HG03520 (cell line): Measurements from ENCODE around the gene ADGRG1.

Experiments used
- ATAC-seq: cut with Tn5 transposase; IDR thresholded peaks from one replicate; pipeline ENCODE4 v1.9.1; 2021; ENCODE audit warnings: mild to moderate bottlenecking, moderate library complexity; ENCODE audit not compliant: unreplicated experiment

Gene ADGRG1

GRCh38 chr16:57619606-57620334 lies 8.7 kb upstream of the ADGRG1 start:
- no peak for ATAC-seq

GRCh38 chr16:57620335-57621231 lies 7.8 kb upstream of the ADGRG1 start:
- ATAC-seq, result no peak

GRCh38 chr16:57621521-57622271 lies 6.7 kb upstream of the ADGRG1 start:
- ATAC-seq, result no peak

DNA sequence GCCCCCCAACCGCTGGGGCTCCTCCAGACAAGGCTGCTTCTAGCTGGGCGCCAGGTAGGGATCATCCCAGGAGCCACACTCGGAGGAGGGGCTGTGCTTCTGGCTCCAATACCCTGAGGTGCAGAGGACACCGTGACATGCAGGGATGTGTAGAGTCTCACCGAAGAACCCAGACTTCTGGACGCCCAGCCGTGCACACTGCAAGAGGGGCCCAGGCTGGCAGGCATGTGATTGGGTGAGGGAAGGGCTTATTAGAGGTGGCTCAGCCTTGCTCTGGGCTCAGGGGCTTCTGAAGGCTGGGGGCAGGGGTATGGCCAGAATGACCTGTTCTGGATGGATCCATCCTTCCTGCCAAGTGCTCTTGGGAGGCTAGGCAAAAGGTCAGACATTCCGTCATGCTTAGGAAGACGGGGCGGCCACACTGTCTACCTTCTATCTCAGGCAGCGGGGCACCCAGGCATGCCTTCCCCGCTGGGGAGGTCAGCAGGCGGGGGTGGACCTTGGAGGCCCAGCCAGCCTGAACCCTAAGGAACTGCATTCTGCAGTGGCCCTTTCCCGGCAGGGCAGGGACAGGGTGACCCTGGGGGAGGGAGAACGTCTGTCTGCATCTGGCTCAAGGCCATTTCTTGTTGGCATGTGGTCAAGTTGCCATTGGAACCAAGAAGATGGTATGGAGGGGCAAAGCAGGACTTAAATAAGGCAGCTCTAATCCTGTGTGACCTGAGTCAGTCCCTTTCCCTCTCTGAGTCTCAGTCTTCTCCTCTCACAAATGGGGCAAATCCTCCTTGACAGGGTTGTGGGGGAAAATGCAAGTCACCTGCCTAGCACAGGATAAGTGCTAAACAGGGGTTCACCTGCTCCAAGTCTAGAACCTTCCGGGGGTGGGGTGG lies 5.8 kb upstream of the ADGRG1 start:
- ATAC-seq, result no peak

- no peak for ATAC-seq
These were observed 5.0 kb upstream of the ADGRG1 start for GRCh38 chr16:57623251-57624043.

- ATAC-seq, result no peak
These were observed 4.3 kb upstream of the ADGRG1 start for GRCh38 chr16:57624044-57624688.

- ATAC-seq, result no peak
These were observed 3.5 kb upstream of the ADGRG1 start for GRCh38 chr16:57624806-57625500.

DNA sequence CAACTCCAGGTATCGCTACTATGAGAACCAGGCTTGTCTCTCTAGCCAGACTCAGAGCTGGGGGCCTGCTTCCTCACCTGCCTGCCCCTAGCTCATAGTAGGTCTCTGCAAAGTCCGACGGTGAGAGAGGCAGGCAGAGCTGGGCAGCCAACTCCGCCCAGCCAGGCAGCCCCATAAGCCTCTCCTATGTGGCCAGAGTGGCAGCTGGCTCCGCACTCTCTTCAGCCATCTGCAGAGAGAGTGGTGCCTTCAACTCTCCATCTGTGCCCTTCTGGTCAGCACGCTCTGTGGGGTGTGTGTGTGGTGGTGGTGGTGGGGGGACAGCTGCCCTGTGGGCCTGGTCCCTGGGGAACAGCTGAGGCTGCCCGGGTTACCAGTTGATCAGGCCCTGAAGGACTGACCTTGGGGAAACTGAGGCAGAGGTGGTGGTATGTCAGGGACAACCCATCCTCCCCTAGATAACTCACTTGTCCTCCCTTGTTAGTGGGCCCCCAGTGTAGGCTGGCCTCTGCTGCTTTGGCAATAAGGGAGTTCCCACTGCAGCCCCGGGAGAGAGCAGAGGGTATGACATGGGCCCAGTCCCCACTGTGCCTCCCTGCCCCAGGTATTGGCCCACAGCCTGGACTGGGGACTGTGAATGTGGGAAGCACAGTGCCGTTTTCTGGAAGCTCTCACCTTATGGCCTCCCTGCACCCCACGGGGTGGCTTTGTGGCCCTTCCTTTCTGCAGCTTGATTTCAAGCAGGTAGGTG lies 1.8 kb upstream of the ADGRG1 start:
- ATAC-seq, result no peak

- ATAC-seq, result no peak
These were observed 1.1 kb upstream of the ADGRG1 start for GRCh38 chr16:57627184-57627871.

GRCh38 chr16:57628783-57629293 lies 408 bp downstream of the ADGRG1 start:
- no peak for ATAC-seq

DNA sequence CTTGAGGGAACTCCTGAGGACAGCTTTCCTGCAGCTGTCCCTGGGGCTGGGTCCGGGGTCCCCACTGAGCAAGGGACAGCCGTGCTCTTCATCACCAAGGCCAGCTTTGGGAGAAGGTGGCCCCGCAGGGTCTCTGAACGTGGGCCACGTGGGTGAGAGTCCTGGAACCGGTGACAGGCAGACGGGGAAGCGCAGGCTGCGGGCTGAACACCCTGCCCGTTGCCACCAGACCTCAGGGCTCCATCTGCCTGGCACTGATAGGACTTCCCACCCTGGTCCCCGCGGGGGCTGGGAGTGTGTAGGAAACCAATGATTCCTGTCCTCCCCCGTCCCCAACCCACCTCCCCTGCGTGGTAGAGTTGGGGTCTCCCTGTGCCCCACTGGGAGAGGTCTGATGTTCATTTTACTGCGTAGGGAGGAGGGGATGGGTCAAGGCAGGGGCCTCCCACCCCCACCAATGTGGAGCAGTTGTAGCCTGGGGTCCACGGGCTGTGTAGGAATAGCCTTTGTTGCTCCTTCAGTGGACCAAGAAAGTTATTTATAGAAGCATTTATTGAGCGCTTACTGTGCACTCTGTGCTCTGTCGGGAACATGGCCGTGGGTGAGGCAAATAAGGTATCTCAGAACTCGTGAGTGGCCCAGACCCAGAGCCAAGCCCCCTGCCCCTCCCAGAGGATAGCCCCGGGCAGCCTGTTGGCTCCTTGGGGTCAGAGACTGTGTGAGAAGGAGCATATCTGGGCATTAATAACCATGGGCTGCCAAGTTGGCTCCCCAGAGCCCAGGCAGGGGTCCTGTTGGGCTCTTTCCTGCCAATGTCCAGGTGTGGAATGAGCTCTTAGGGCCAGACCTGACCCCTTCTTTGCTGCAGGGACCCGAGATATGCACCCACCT lies 1.3 kb downstream of the ADGRG1 start:
- no peak for ATAC-seq

- no peak for ATAC-seq
These were observed 2.0 kb downstream of the ADGRG1 start for GRCh38 chr16:57630407-57630797.

- no peak for ATAC-seq
These were observed 2.8 kb downstream of the ADGRG1 start for GRCh38 chr16:57630931-57631845.

DNA sequence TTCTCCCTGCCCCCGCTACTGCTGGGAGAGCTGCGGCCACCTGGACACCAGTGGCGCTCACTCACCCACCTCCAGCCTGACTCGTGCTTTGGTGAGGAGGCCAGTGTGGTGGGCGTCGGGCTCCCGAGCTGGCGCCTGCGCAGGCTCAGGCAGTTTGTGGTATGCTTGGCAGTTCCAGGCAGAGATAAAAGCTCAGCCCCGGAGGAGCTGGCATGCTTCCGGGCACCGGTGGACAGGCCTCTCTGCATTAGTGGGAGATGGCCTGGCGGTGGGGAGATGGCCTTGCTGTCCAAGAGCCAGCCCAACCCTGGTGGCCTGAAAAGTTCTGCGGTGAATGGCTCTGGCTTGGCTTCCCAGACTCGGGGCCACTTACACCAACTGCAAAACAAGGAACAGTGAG lies 4.1 kb downstream of the ADGRG1 start:
- no peak for ATAC-seq
